CD1c-positive myeloid dendritic cell (primary cell): ENCODE results near the gene ZFYVE28.
"Not testable (repeated sequence)": the region's sequence is repeated elsewhere in the genome, so short reads cannot be mapped to it uniquely, and the experiment has no call there.

ENCODE experiments used
- DNase-seq: peaks from one replicate; pipeline ENCODE4 v3.0.0-alpha.2; 2016; ENCODE audit errors: extremely low spot score

The ZFYVE28 gene

GRCh38 chr4:2390784-2391421 lies 27.5 kb downstream of the ZFYVE28 start:
- DNase-seq = peak; percentile 30

- DNase-seq = peak; percentile 76
Observed at GRCh38 chr4:2390146-2390545, 28.3 kb downstream of the ZFYVE28 start.

- DNase-seq = no peak
Observed at GRCh38 chr4:2389691-2390090, 28.8 kb downstream of the ZFYVE28 start.

GRCh38 chr4:2388429-2389182 lies 29.8 kb downstream of the ZFYVE28 start:
- no peak for DNase-seq

GRCh38 chr4:2387829-2388228 lies 30.6 kb downstream of the ZFYVE28 start:
- no peak for DNase-seq

- DNase-seq = no peak
Observed at GRCh38 chr4:2387218-2387617, 31.2 kb downstream of the ZFYVE28 start.

GRCh38 chr4:2386717-2387116 lies 31.7 kb downstream of the ZFYVE28 start:
- DNase-seq = no peak

GRCh38 chr4:2385516-2385915 lies 32.9 kb downstream of the ZFYVE28 start:
- DNase-seq = no peak

GRCh38 chr4:2384245-2384644 lies 34.2 kb downstream of the ZFYVE28 start:
- DNase-seq = peak; percentile 20

- DNase-seq = peak; percentile 23
Observed at GRCh38 chr4:2383760-2384159, 34.7 kb downstream of the ZFYVE28 start.

- peak; percentile 76 for DNase-seq
Observed at GRCh38 chr4:2383220-2383631, 35.2 kb downstream of the ZFYVE28 start.

- peak; percentile 66 for DNase-seq
Observed at GRCh38 chr4:2382769-2383202, 35.7 kb downstream of the ZFYVE28 start.

- not testable (repeated sequence) for DNase-seq
Observed at GRCh38 chr4:2380589-2380988, 37.9 kb downstream of the ZFYVE28 start.

- DNase-seq = no peak
Observed at GRCh38 chr4:2378898-2379297, 39.5 kb downstream of the ZFYVE28 start.

- no peak for DNase-seq
Observed at GRCh38 chr4:2378401-2378800, 40.0 kb downstream of the ZFYVE28 start.

GRCh38 chr4:2377241-2377640 lies 41.2 kb downstream of the ZFYVE28 start:
- DNase-seq = no peak

GRCh38 chr4:2375427-2375826 lies 43.0 kb downstream of the ZFYVE28 start:
- no peak for DNase-seq

GRCh38 chr4:2373532-2373931 lies 44.9 kb downstream of the ZFYVE28 start:
- no peak for DNase-seq

- DNase-seq = no peak
Observed at GRCh38 chr4:2372488-2373030, 45.9 kb downstream of the ZFYVE28 start.

GRCh38 chr4:2371765-2372487 lies 46.5 kb downstream of the ZFYVE28 start:
- no peak for DNase-seq

- DNase-seq = no peak
Observed at GRCh38 chr4:2370597-2371320, 47.7 kb downstream of the ZFYVE28 start.
